ENCODE measurements around the gene TEKT5. TPM values are rescaled to one million over a fixed set of nuclear protein-coding genes. Genes with fewer than 3 reads are reported as not detected.

The TEKT5 gene
- total RNA-seq, 2 donors from 2014 or later: not detected

DNA sequence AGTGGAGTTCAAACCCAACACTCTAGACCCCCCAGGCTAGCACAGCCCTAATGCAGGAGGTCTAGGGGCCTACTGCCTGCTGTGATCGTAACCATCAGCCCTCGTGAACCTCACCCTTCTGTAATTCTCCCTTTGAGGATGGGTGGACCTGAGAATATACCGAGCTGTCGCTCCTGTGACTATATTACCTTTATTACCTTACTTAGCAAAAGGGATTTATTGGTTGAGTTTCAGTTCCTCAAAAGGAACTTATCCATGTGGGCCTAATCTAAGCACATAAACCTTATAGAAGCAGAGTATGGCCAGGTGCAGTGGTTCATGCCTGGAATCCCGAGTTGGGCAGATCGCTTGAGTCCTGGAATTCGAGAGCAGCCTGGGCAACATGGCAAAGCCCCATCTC, 95.1 kb downstream of the TEKT5 start:
- Histone ChIP-seq H3K27me3 (no peaks in the 10 kb centered on the region), H3K36me3 (no peaks in the 10 kb centered on the region), H3K27ac (no peak overlapping the region), H3K4me1 (peaks cover 0 to 44% of the 10 kb centered on the region in 2 donors), H3K4me3 (no peak overlapping the region), H3K9me3 (no peaks in the 10 kb centered on the region)
- DNase-seq (ENCODE audit: low spot score): no peak
- TF ChIP-seq CTCF (IDR thresholded peaks at IDR 0.05): no peak

- H3K4me1 ChIP-seq: peaks cover 0 to 44% of the 10 kb centered on the region in 2 donors
- no peaks in the 10 kb centered on the region for H3K27me3 ChIP-seq
- no peaks in the 10 kb centered on the region for H3K9me3 ChIP-seq
- H3K4me3 ChIP-seq: no peak overlapping the region
- TF ChIP-seq CTCF (IDR thresholded peaks at IDR 0.05): no peak
- H3K27ac ChIP-seq: no peak overlapping the region
- DNase-seq (ENCODE audit: low spot score): no peak
- H3K36me3 ChIP-seq: no peaks in the 10 kb centered on the region
Observed at GRCh38 chr16:10598157-10598556, 96.6 kb downstream of the TEKT5 start.

GRCh38 chr16:10597187-10597601, 97.5 kb downstream of the TEKT5 start:
- no peaks in the 10 kb centered on the region for H3K27me3 ChIP-seq
- no peaks in the 10 kb centered on the region for H3K36me3 ChIP-seq
- no peak for TF ChIP-seq CTCF (IDR thresholded peaks at IDR 0.05)
- peaks cover 0 to 44% of the 10 kb centered on the region in 2 donors for H3K4me1 ChIP-seq
- H3K27ac ChIP-seq: no peak overlapping the region
- DNase-seq (ENCODE audit: low spot score): no peak
- no peaks in the 10 kb centered on the region for H3K9me3 ChIP-seq
- no peak overlapping the region for H3K4me3 ChIP-seq

DNA sequence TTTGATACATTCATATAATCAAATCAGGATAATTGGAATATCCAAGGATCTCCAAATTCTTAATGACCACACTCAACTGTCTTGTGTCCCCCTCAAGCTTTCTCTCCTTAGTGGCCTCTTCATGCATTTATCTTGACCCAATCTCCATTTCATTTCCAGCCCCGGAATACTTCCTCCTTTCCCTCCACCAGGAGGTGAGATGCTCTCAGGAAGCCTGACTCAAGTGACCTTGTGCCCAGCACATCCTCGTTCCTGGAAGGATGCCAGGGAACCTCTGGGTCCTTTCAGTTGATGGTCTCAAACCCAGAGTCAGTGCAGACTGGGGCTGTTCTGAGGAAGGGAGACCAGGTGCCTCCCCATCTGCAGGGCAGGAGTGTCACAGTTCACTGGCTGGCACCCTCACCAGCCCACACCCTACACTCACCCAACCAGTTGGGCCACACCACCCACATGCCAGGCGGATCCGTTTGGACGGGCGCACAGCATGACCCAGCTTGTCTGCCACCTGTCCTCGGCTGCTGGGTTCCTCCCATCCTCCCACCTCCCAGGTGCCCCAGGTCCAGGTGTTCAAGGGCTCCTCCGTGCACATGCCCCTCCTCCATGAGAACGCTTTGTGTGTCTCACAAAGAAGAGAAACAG, 100.3 kb downstream of the TEKT5 start:
- no peak for DNase-seq (ENCODE audit: low spot score)
- Histone ChIP-seq H3K36me3 (no peaks in the 10 kb centered on the region), H3K9me3 (no peaks in the 10 kb centered on the region), H3K4me3 (no peak overlapping the region), H3K27me3 (no peaks in the 10 kb centered on the region), H3K4me1 (peaks cover 0 to 19% of the 10 kb centered on the region in 2 donors), H3K27ac (no peak overlapping the region)
- no peak for TF ChIP-seq CTCF (IDR thresholded peaks at IDR 0.05)

DNA sequence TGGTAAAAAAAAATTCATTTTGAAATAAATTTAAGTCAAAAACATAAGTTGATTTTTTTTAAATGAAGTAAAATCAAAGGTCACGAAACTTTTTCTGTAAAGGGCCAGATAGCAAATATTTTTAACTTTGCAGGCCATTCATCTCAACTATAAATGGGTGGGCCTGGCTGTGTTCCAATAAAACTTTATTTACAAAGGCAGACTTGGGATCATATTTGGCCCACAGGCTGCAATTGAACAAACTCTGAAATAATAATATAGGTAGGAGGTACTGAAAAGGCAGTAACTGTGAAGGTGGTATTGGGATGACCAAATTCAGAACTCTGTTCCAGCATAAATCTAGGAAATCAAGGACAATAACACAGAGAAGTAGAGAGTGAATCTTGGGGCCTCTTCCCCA, 102.1 kb downstream of the TEKT5 start:
- no peaks in the 10 kb centered on the region for H3K9me3 ChIP-seq
- H3K27me3 ChIP-seq: no peaks in the 10 kb centered on the region
- H3K4me1 ChIP-seq: peaks cover 0 to 1% of the 10 kb centered on the region in 2 donors
- no peak overlapping the region for H3K27ac ChIP-seq
- H3K4me3 ChIP-seq: no peak overlapping the region
- no peak for TF ChIP-seq CTCF (IDR thresholded peaks at IDR 0.05)
- DNase-seq (ENCODE audit: low spot score): no peak
- H3K36me3 ChIP-seq: no peaks in the 10 kb centered on the region

GRCh38 chr16:10590342-10590741, 104.4 kb downstream of the TEKT5 start:
- H3K27me3 ChIP-seq: no peaks in the 10 kb centered on the region
- no peak for TF ChIP-seq CTCF (IDR thresholded peaks at IDR 0.05)
- no peaks in the 10 kb centered on the region for H3K36me3 ChIP-seq
- H3K27ac ChIP-seq: no peak overlapping the region
- H3K4me1 ChIP-seq: no peaks in the 10 kb centered on the region
- H3K4me3 ChIP-seq: no peak overlapping the region
- H3K9me3 ChIP-seq: no peaks in the 10 kb centered on the region
- DNase-seq (ENCODE audit: low spot score): no peak
